ENCODE data around the gene OPCML.

The OPCML gene

DNA sequence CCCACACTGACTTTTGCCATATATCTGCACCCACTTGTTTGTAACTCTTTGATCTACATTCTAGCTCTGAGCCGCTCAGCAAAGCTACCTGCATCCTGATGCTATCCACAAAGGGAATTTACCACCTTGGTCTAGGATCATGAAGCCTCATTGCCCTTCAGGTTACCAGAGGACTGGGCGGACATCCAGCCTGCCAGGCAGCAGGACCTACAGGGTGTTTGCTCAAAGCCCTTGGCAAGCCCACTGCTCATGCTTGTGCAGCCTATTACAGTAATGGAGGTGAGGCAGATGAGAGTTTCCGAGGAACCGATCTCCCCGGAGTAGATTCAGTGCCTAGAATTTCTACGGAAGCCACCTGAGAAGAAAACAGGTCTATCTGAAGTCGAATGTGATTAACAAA, 417.2 kb downstream of the OPCML start:
- no peak overlapping the region for H3K27ac ChIP-seq
- TF ChIP-seq, protein P1, sequence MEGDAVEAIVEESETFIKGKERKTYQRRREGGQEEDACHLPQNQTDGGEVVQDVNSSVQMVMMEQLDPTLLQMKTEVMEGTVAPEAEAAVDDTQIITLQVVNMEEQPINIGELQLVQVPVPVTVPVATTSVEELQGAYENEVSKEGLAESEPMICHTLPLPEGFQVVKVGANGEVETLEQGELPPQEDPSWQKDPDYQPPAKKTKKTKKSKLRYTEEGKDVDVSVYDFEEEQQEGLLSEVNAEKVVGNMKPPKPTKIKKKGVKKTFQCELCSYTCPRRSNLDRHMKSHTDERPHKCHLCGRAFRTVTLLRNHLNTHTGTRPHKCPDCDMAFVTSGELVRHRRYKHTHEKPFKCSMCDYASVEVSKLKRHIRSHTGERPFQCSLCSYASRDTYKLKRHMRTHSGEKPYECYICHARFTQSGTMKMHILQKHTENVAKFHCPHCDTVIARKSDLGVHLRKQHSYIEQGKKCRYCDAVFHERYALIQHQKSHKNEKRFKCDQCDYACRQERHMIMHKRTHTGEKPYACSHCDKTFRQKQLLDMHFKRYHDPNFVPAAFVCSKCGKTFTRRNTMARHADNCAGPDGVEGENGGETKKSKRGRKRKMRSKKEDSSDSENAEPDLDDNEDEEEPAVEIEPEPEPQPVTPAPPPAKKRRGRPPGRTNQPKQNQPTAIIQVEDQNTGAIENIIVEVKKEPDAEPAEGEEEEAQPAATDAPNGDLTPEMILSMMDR (IDR thresholded peaks at IDR 0.05): no peak
- TF ChIP-seq ZFX (IDR thresholded peaks at IDR 0.05; ENCODE audit: borderline replicate concordance): no peak

DNA sequence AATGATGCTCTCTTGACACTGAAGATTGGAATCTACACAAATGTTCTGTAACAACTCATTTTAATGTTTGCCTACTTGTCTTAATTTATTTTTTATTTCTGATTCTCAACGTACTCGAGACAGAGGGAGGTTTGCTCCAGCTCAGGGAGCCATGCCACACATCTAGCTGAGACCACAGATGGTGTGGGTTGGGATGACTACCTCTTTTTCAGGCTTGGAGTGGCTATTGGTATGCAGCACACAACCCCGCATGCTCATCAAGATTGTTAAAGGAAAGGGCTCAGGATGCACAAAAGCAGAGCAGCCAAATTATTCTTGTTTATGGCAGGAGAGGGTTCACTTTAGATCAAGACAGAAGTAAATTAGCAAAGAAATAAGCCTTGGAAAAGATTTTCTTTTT, 424.5 kb downstream of the OPCML start:
- TF ChIP-seq ZFX (IDR thresholded peaks at IDR 0.05; ENCODE audit: borderline replicate concordance): no peak
- TF ChIP-seq, protein P1 (IDR thresholded peaks at IDR 0.05): no peak

DNA sequence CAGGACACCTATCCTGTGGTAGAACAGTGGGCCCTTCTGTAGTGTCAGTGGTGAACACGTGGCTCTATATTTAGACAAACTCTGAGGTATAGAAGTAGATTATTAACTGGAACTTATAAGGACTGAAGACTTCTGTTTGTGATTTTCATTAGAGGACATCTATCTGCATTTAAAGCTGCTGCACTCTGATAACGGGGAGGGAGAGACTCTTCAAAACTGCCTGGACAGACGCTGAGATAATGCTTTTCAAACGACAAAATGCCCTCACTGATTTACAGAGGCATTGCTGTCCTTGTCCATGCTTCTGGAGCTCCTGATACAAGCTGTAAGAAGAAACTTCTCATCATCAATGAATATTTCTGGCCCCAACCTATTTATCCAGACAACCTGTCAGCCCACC, 425.2 kb downstream of the OPCML start:
- H3K27ac ChIP-seq: no peak overlapping the region
- no peak for TF ChIP-seq ZFX (IDR thresholded peaks at IDR 0.05; ENCODE audit: borderline replicate concordance)
- TF ChIP-seq, protein P1 (IDR thresholded peaks at IDR 0.05): no peak

More for the DNA sequence above, 424.5 kb downstream of the OPCML start:
- H3K27ac ChIP-seq: no peak overlapping the region

DNA sequence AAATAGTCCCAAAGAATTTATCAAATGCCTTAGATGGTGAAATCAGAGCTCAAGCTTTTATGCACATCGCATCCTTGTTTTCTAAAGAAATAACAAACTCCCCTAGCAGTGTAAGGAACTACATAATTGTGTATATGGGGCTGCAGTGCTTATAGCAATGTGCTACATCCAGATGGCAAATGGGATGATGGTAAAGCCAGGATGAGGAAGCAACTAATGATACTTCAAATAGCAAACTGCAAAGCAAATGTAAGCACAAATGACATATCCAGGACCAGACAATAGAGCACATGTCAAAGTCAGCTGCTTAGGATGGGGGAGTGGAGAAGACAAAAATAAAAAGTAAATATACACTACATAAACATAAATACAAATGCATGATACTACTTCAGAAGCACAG, 425.9 kb downstream of the OPCML start:
- no peak overlapping the region for H3K27ac ChIP-seq
- TF ChIP-seq ZFX (IDR thresholded peaks at IDR 0.05; ENCODE audit: borderline replicate concordance): no peak
- TF ChIP-seq, protein P1 (IDR thresholded peaks at IDR 0.05): no peak

DNA sequence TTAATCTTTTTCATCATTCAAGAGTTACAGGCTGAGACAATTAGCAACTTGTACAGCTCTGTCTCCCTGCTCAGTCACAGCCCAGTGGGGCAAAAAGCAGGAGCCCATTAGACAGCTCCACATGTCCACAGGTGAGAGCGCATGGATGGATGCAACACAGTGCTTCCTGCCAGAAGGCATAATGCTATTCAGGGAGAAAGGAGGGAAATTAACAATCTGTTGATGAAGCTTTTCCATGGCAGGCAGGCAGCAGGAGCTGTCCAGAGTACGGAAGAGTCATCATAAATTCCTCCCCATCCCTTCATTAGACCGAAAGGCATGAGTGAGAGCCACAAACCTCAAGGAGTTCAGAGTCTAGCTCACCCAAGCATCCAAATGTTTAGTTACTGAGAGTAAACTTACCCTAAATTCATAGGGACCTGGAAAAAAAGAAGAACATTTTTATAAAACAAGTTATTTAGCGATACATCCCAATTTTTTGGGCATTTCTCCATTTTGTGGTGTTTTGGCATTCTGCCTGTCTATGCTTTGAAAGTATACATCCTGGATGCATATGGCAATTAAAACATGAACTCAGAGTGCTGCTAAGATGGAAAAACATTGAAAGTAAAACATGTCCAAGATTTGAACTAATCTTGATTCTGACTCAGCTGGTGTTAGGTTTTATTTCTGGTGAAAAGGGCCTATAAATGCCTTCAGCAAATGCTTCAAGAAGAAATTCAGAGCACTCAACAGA, 428.1 kb downstream of the OPCML start:
- no peak overlapping the region for H3K27ac ChIP-seq
- TF ChIP-seq ZFX (IDR thresholded peaks at IDR 0.05; ENCODE audit: borderline replicate concordance): no peak
- TF ChIP-seq, protein P1 (IDR thresholded peaks at IDR 0.05): no peak

DNA sequence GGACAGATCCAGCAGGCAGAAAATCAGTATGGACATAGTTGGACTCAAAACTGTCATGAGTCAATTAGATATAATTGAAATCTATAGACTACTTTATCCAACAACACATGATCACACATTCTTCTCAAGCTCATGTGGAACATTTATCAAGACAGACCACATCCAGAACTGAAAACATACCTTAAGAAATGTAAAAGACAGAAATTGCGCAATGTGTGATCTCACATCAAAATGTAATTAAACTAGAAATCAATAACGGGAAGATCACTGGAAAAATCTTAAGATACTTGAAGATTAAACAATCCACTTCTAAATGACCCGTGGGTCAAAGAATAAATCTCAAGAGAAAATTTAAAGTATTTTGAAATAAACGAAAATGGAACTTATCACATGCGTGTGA, 435.3 kb downstream of the OPCML start:
- TF ChIP-seq, protein P1 (IDR thresholded peaks at IDR 0.05): no peak
- no peak for TF ChIP-seq ZFX (IDR thresholded peaks at IDR 0.05; ENCODE audit: borderline replicate concordance)
- H3K27ac ChIP-seq: no peak overlapping the region

DNA sequence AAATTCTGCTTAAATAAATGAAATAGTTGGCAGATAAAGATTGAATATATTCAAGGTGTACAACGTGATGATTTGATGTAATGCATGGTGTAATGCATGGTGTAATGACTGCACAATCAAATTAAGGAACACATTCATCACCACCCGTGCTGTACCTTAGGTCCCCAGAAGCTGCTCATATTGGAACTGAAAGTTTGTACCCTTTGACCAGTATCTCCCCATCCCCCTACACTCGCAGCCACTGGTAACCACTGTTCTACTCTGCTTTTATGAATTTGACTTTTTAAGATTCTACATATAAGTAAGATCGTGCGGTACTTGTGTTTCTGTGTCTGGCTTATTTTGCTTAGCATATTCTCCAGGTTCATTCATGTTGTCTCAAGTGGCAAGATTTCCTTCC, 445.8 kb downstream of the OPCML start:
- no peak for TF ChIP-seq ZFX (IDR thresholded peaks at IDR 0.05; ENCODE audit: borderline replicate concordance)
- TF ChIP-seq, protein P1 (IDR thresholded peaks at IDR 0.05): no peak
- no peak overlapping the region for H3K27ac ChIP-seq
